Measurements from ENCODE around the gene PLK5.

DNA sequence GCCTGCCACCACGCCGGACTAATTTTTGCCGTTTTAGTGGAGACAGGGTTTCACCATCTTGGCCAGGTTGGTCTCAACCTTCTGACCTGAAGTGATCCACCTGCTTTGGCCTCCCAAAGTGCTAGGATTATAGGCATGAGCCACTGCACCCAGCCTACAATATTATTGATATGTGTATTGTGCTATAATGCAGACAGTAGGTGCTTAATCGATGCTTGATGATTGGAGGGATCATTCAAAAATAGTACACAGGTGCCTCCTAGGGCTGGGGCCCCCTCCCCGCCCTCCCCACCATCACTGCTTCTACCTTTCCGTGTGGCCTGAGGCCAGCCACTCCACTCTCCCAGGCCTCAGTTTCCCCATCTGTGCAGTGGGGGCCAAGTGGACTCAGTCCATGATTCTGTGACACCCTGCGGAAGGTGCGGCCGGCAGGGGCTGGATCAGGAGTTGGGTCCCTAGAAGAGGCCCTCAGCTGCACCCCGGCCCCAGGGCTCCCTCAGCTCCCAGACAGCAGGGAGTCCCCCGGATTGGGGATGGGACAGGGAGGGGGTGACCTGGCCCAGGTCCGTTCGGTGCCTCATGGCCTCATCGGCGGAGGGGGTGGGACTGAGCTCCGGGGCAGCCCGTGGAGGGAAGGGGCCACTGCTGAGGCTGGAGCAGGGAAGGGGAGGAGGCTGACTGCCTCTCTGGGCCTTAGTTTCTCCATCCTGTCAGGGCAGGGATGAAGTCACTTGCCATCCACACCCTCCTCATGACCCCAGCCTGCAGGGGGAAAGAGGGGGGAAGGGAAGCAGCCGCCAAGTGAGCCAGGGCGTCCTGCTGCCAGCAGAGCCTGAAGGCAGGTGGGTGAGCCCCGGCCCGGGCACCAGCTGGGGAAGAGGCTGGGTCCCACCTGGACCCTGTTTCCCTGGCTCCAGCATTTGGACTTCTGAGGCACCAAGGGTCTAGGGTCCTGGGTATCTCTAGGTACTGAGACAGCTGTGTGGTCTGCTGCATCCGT lies 12.3 kb upstream of the PLK5 start:
- TF ChIP-seq POLR2A (IDR thresholded peaks at IDR 0.05) = no peak
- TF ChIP-seq, protein P1, sequence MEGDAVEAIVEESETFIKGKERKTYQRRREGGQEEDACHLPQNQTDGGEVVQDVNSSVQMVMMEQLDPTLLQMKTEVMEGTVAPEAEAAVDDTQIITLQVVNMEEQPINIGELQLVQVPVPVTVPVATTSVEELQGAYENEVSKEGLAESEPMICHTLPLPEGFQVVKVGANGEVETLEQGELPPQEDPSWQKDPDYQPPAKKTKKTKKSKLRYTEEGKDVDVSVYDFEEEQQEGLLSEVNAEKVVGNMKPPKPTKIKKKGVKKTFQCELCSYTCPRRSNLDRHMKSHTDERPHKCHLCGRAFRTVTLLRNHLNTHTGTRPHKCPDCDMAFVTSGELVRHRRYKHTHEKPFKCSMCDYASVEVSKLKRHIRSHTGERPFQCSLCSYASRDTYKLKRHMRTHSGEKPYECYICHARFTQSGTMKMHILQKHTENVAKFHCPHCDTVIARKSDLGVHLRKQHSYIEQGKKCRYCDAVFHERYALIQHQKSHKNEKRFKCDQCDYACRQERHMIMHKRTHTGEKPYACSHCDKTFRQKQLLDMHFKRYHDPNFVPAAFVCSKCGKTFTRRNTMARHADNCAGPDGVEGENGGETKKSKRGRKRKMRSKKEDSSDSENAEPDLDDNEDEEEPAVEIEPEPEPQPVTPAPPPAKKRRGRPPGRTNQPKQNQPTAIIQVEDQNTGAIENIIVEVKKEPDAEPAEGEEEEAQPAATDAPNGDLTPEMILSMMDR (IDR thresholded peaks at IDR 0.05) = no peak

All from transverse colon (tissue), 3 donors.